Natural killer cell (primary cell): ENCODE results near the gene CCNI. TPM values are rescaled to one million over a fixed set of nuclear protein-coding genes. Genes with fewer than 3 reads are reported as not detected.

ENCODE experiments used
- ATAC-seq, 3 donors: fragments of 150-1000 bp in 2 of 3; fragments of 200-7000 bp in 1 of 3; cut with Tn5 transposase; 1 replicate in 1 of 3; 2 replicates in 2 of 3; pipeline ENCODE4 v1.10.0; 2021; ENCODE audit warnings: mild to moderate bottlenecking in 2 of 3, moderate library complexity in 2 of 3
- DNase-seq, 2 donors: peaks; one replicate each; pipeline versions ENCODE4 v3.0.0 to v3.0.0-alpha.2; 2013 to 2021; ENCODE audit warnings: mixed read lengths in 1 of 2
- H3K27ac ChIP-seq: one replicate; pipeline ENCODE4 v1.5.1; 2013; ENCODE audit warnings: mild to moderate bottlenecking, low read length
- H3K27me3 ChIP-seq: one replicate; pipeline ENCODE4 v1.6.1; 2013; ENCODE audit warnings: low read length; ENCODE audit not compliant: control insufficient read depth, insufficient read depth
- H3K36me3 ChIP-seq: one replicate; pipeline ENCODE4 v1.6.1; 2013; ENCODE audit warnings: low read length; ENCODE audit not compliant: control insufficient read depth, insufficient read depth
- H3K4me1 ChIP-seq: one replicate; pipeline ENCODE4 v1.6.1; 2013; ENCODE audit warnings: low read length; ENCODE audit not compliant: control insufficient read depth, insufficient read depth
- H3K4me3 ChIP-seq: one replicate; pipeline ENCODE4 v1.5.1; 2013; ENCODE audit warnings: low read length
- H3K9me3 ChIP-seq: one replicate; pipeline ENCODE4 v1.6.1; 2013; ENCODE audit warnings: low read length; ENCODE audit not compliant: control insufficient read depth, insufficient read depth
- H3K27ac Mint-ChIP-seq, 2 donors: one replicate each; pipeline ENCODE4 v1.8.0; 2022; ENCODE audit warnings: mild to moderate bottlenecking in 2 of 2, mixed read lengths in 2 of 2, moderate library complexity in 1 of 2
- H3K27me3 Mint-ChIP-seq, 2 donors: one replicate each; pipeline ENCODE4 v1.8.0; 2022; ENCODE audit warnings: low read depth in 2 of 2, mixed read lengths in 2 of 2
- H3K36me3 Mint-ChIP-seq: one replicate; pipeline ENCODE4 v1.8.0; 2022; ENCODE audit warnings: mixed read lengths
- H3K4me1 Mint-ChIP-seq, 2 donors: one replicate each; pipeline ENCODE4 v1.8.0; 2022; ENCODE audit warnings: mixed read lengths in 2 of 2
- H3K4me3 Mint-ChIP-seq: one replicate; pipeline ENCODE4 v1.8.0; 2022; ENCODE audit warnings: mild to moderate bottlenecking, moderate library complexity, mixed read lengths
- H3K9me3 Mint-ChIP-seq, 2 donors: one replicate each; pipeline ENCODE4 v1.8.0; 2022; ENCODE audit warnings: mixed read lengths in 2 of 2
- CTCF ChIP-seq: fragments of 200-600 bp; IDR thresholded peaks from one replicate; pipeline ENCODE4 v1.8.0; 2022; ENCODE audit warnings: antibody characterized with exemption
- WGBS: methylation state at CpG from one replicate; pipeline ENCODE4 v1.1.7; 2013; ENCODE audit warnings: missing lambda C conversion rate; ENCODE audit not compliant: insufficient coverage; 5-methylcytosine and 5-hydroxymethylcytosine counted together
- intact Hi-C: fragments of 100-400 bp; cut with micrococcal nuclease; formaldehyde crosslinking; loops from one replicate; pipeline ENCODE4 v1.14.2; 2022
- total RNA-seq, 4 donors: library from RNA; stranded (reverse); fragments of 120-200 nt in 1 of 4; gene quantifications; one replicate each; pipeline versions ENCODE4 v1.2.3 to v1.2.4, GENCODE V29; 2013 to 2022

The CCNI gene
- total RNA-seq, 3 donors from 2014 or later (not counting 1 experiment from before 2014, with no cell fraction given): 243 to 266 (median 259) TPM

DNA sequence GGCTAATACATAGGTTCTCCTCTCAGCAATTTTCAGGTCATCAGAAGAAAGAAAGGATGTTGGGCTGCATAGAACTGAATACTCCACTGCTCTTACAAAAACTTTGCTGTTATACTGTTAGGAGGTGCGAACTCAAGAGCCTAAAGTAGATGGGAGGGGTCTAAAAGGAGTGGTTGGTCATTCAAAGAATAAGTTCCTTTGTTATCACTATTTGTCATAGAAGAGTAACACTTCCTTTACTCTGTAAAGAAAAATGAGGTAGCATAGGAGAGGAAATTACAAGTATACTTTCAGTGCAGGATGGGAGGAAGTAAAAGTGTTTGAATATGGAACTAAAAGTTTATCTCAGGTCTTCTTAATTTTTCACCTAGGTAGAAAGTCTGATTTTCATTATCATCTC is 61.5 kb downstream of the CCNI start:
- no peaks in the 10 kb centered on the region for H3K9me3 ChIP-seq
- Mint-ChIP-seq H3K4me3 (no peak overlapping the region), H3K27ac (peak overlapping the region in 1 of 2 donors; percentile 4), H3K4me1 (peaks cover 0 to 10% of the 10 kb centered on the region in 2 donors), H3K27me3 (no peaks in the 10 kb centered on the region), H3K36me3 (peaks cover 11% of the 10 kb centered on the region), H3K9me3 (no peaks in the 10 kb centered on the region)
- peaks cover 22% of the 10 kb centered on the region for H3K36me3 ChIP-seq
- no peaks in the 10 kb centered on the region for H3K4me1 ChIP-seq
- H3K27me3 ChIP-seq: no peaks in the 10 kb centered on the region
- H3K27ac ChIP-seq: no peak overlapping the region
- intact Hi-C loops: no loop called here
- TF ChIP-seq CTCF: no peak
- 60% methylated on average over 1 of the region's 1 CpG for WGBS
- DNase-seq: no peak
- no peak for ATAC-seq
- H3K4me3 ChIP-seq: no peak overlapping the region

DNA sequence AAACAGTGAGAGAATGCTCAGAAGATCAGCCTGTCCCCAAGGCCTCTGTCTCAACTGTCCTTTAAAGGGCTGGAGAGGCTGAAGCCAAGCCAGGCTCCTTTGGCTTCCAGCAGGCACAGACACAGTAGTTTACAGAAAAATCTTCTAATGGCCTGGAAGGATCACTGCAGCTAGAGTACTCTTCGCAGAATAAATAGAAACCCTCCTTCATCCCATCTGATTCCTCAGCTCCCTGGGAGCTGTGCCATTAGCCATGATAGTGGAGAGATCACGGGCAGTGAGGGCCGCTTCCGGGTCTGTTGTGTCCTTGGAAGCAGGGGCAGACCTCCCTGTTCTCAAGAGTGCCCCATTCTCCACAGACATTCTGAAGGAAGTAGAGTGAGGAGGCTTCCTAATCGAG is 63.1 kb downstream of the CCNI start:
- no peak for TF ChIP-seq CTCF
- Mint-ChIP-seq H3K36me3 (peaks cover 11% of the 10 kb centered on the region), H3K27me3 (no peaks in the 10 kb centered on the region), H3K4me3 (no peak overlapping the region), H3K9me3 (no peaks in the 10 kb centered on the region), H3K4me1 (peaks cover 9 to 19% of the 10 kb centered on the region in 2 donors), H3K27ac (no peak overlapping the region)
- no peaks in the 10 kb centered on the region for H3K27me3 ChIP-seq
- no peak overlapping the region for H3K27ac ChIP-seq
- H3K4me3 ChIP-seq: no peak overlapping the region
- no peaks in the 10 kb centered on the region for H3K9me3 ChIP-seq
- no CpG with 5 or more reads among the region's 5 CpGs for WGBS
- no peak for ATAC-seq
- no peak for DNase-seq
- intact Hi-C loops: no loop called here
- H3K36me3 ChIP-seq: peaks cover 20% of the 10 kb centered on the region
- H3K4me1 ChIP-seq: peaks cover 4% of the 10 kb centered on the region

DNA sequence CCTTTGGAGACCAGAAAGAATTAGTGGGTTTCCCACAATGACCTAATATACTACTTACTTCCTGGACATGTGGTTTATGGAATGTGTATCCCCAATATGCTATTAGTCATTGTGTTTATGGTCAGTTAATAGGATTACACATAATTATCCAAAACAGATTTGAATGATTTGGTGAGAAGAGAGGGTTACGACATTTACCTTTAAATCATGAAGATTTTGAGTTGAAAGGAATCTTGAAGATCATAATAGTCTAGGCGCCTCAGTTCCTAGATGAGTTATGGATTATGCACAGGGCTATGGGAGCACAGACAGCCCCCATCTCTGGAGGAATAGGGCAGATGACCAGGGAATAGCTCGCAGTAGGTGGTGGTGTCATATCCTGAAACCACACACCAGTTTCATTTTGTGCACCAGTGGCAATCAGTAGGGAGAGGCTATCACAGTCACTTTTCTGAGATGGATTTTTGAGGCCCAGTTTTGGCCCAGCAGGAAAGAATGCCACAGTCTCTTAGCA is 64.9 kb downstream of the CCNI start:
- TF ChIP-seq CTCF: no peak
- Mint-ChIP-seq H3K4me1 (peaks cover 20 to 30% of the 10 kb centered on the region in 2 donors), H3K27ac (no peak overlapping the region), H3K36me3 (peaks cover 10% of the 10 kb centered on the region), H3K4me3 (no peak overlapping the region), H3K27me3 (no peaks in the 10 kb centered on the region), H3K9me3 (no peaks in the 10 kb centered on the region)
- H3K36me3 ChIP-seq: peaks cover 15% of the 10 kb centered on the region
- intact Hi-C loops: no loop called here
- 94% methylated on average over 3 of the region's 3 CpGs for WGBS
- H3K4me3 ChIP-seq: no peak overlapping the region
- ATAC-seq (no peak), DNase-seq (no peak)
- no peak overlapping the region for H3K27ac ChIP-seq
- peaks cover 9% of the 10 kb centered on the region for H3K4me1 ChIP-seq
- no peaks in the 10 kb centered on the region for H3K9me3 ChIP-seq
- no peaks in the 10 kb centered on the region for H3K27me3 ChIP-seq

GRCh38 chr4:77009511-77010115 is 66.2 kb downstream of the CCNI start:
- no peak for ATAC-seq
- Mint-ChIP-seq H3K36me3 (no peaks in the 10 kb centered on the region), H3K27me3 (no peaks in the 10 kb centered on the region), H3K27ac (no peak overlapping the region), H3K4me3 (no peak overlapping the region), H3K9me3 (no peaks in the 10 kb centered on the region), H3K4me1 (peaks cover 20 to 30% of the 10 kb centered on the region in 2 donors)
- Histone ChIP-seq H3K9me3 (no peaks in the 10 kb centered on the region), H3K36me3 (peaks cover 7% of the 10 kb centered on the region), H3K27me3 (no peaks in the 10 kb centered on the region), H3K4me1 (peaks cover 9% of the 10 kb centered on the region), H3K27ac (no peak overlapping the region), H3K4me3 (no peak overlapping the region)
- DNase-seq: no peak
- no peak for TF ChIP-seq CTCF
- intact Hi-C loops: no loop called here
